GM23248 (cell line): ENCODE measurements around the gene ATIC. TPM values are rescaled to one million over a fixed set of nuclear protein-coding genes. Genes with fewer than 3 reads are reported as not detected.

ENCODE experiments used
- DNase-seq: peaks from one replicate; pipeline ENCODE4 v3.0.0-alpha.2; 2015
- H2AFZ ChIP-seq: fragments of 200-600 bp; sonication (generic); 2 replicates; pipeline ENCODE4 v1.6.1; 2016; ENCODE audit warnings: antibody characterized with exemption
- H3F3A ChIP-seq: fragments of 200-600 bp; sonication (generic); 2 replicates; pipeline ENCODE4 v1.6.1; 2016; ENCODE audit warnings: mild to moderate bottlenecking, antibody characterized with exemption, mixed run types; ENCODE audit not compliant: insufficient read depth
- H3K27ac ChIP-seq: fragments of 200-600 bp; sonication (generic); 2 replicates; pipeline ENCODE4 v1.5.1; 2016; ENCODE audit warnings: mild to moderate bottlenecking
- H3K27me3 ChIP-seq: fragments of 200-600 bp; sonication (generic); replicated peaks from 2 replicates; pipeline ENCODE4 v1.6.1; 2016; ENCODE audit warnings: mild to moderate bottlenecking; ENCODE audit not compliant: insufficient read depth
- H3K36me3 ChIP-seq: fragments of 200-600 bp; sonication (generic); 2 replicates; pipeline ENCODE4 v1.6.1; 2016; ENCODE audit warnings: low read depth, mild to moderate bottlenecking
- H3K4me1 ChIP-seq: fragments of 200-600 bp; sonication (generic); 2 replicates; pipeline ENCODE4 v1.6.1; 2016; ENCODE audit warnings: mild to moderate bottlenecking; ENCODE audit not compliant: insufficient read depth
- H3K4me2 ChIP-seq: fragments of 200-600 bp; sonication (generic); one replicate; pipeline ENCODE4 v1.6.1; 2016; ENCODE audit warnings: mild to moderate bottlenecking; ENCODE audit not compliant: unreplicated experiment
- H3K4me3 ChIP-seq: fragments of 200-600 bp; sonication (generic); 2 replicates; pipeline ENCODE4 v1.5.1; 2016; ENCODE audit warnings: mild to moderate bottlenecking
- H3K79me2 ChIP-seq: fragments of 200-600 bp; sonication (generic); 2 replicates; pipeline ENCODE4 v1.6.1; 2016; ENCODE audit warnings: mild to moderate bottlenecking; ENCODE audit not compliant: insufficient read depth
- H3K9ac ChIP-seq: fragments of 200-600 bp; sonication (generic); 2 replicates; pipeline ENCODE4 v1.6.1; 2016; ENCODE audit warnings: mild to moderate bottlenecking
- H3K9me2 ChIP-seq: fragments of 200-600 bp; sonication (generic); 2 replicates; pipeline ENCODE4 v1.6.1; 2016; ENCODE audit warnings: mixed run types, mild to moderate bottlenecking, moderate library complexity; ENCODE audit not compliant: insufficient read depth
- H3K9me3 ChIP-seq: fragments of 200-600 bp; sonication (generic); one replicate; pipeline ENCODE4 v1.6.1; 2017; ENCODE audit warnings: low read depth
- H4K20me1 ChIP-seq: fragments of 200-600 bp; sonication (generic); 2 replicates; pipeline ENCODE4 v1.6.0; 2016; ENCODE audit not compliant: insufficient read depth
- EZH2 ChIP-seq: fragments of 200-600 bp; sonication (generic); IDR thresholded peaks from 2 replicates; pipeline ENCODE4 v1.6.1; 2018; ENCODE audit warnings: antibody characterized with exemption, mild to moderate bottlenecking; ENCODE audit not compliant: insufficient read depth, poor library complexity, severe bottlenecking
- EZH2phosphoT487 ChIP-seq: fragments of 200-600 bp; sonication (generic); IDR thresholded peaks from 2 replicates; pipeline ENCODE4 v1.6.1; 2018; ENCODE audit warnings: antibody characterized with exemption, moderate library complexity, mild to moderate bottlenecking, low read depth; ENCODE audit not compliant: insufficient read depth
- WGBS, 2 experiments: methylation state at CpG; one replicate each; pipeline ENCODE4 v1.1.6; 2015 to 2017; ENCODE audit warnings: low lambda C conversion rate in 2 of 2, low coverage in 1 of 2; ENCODE audit errors: missing lambda C conversion rate in 2 of 2; 5-methylcytosine and 5-hydroxymethylcytosine counted together
- in situ Hi-C: fragments of 300-500 bp; cut with MboI; formaldehyde crosslinking; loops from 2 replicates; pipeline ENCODE4 v1.15.0; 2020
- polyA plus RNA-seq: library from polyadenylated mRNA; unstranded; fragments of >200 nt; fragmentation: Nextera tagmentation; extraction: Ambion mirVana; gene quantifications from 2 replicates; pipeline ENCODE4 v1.2.1, GENCODE V29; 2016
- total RNA-seq: library from RNA; depleted of rRNA; stranded (reverse); fragments of >200 nt; shearing (Covaris generic); gene quantifications from 2 replicates; pipeline ENCODE4 v1.2.3, GENCODE V29; 2014

ATIC gene
- total and polyA plus RNA-seq, 2 experiments from 2014 or later, result 9.4 to 68.7 TPM

DNA sequence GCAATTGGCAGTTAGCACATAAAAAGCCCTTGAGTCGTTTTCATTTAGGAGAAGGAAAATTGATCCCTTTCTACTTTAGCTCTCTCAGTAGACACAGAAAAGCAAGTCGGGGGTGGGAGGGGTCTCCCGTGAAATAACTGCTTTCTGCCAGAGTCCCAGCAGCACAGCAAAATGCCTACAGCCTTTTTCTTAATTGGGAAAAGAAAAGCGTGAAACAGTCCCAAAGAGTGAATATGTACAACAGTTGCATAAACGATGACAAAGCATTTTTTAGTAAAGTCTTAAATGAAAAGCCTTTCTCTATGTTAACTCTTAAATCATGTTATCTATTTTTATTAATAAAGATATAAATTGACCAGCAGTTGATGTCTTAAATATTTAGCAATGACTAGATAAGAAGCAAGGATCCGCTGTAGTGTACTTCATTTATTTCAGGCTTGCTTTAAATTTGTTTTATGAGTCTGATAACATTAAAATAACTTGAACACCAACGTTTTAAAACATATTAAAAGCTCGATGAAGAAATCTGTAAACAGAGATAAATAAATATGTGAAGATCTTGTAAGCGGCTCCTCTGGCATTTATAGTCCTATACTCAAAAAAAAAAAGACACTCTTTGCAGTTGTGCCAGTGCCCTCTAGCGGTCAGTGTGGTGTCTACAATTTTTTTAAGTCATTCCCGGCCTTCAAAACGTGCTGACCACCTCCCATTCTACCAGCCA, 42.3 kb upstream of the ATIC start:
- Histone ChIP-seq H3K9me2 (no peaks in the 10 kb centered on the region), H3K27ac (no peak overlapping the region), H3K9ac (0 out of 2 replicates have a peak overlapping the region, but pooled peaks have one; percentile 10), H3K4me2 (peak overlapping the region; percentile 81), H3K36me3 (no peaks in the 10 kb centered on the region), H2AFZ (peak overlapping the region; percentile 70), H3K27me3 (no peaks in the 10 kb centered on the region), H4K20me1 (no peaks in the 10 kb centered on the region), H3K79me2 (no peaks in the 10 kb centered on the region), H3F3A (no peaks in the 10 kb centered on the region), H3K9me3 (no peaks in the 10 kb centered on the region), H3K4me3 (peak overlapping the region; percentile 53), H3K4me1 (no peaks in the 10 kb centered on the region)
- WGBS, 2 experiments, result 9 to 10% methylated on average over 12 of the region's 12 CpGs
- peak; percentile 80 for DNase-seq
- in situ Hi-C loops, result loop anchor here (10.0 kb wide), 1 partner anchor 305 kb away; no protein-coding TSS in a partner anchor
- no peak for TF ChIP-seq EZH2
- no peak for TF ChIP-seq EZH2phosphoT487

DNA sequence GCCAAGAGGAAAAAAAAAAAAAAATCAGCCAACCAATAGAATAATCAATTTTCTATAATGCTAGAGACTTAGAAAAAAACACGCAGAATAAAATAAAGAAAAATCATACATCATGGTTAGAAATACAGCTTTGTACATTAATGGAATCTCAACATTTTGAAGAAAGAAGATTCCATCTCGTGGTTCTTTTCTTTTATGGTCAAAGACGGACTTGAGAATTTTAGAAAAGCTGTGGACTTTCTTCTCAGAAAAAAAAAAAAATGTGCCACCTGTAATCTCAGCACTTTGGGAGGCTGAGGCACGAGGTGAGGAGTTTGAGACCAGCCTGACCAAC, 41.8 kb upstream of the ATIC start:
- H3K4me2 ChIP-seq, result no peak overlapping the region
- H3K27ac ChIP-seq, result no peak overlapping the region

DNA sequence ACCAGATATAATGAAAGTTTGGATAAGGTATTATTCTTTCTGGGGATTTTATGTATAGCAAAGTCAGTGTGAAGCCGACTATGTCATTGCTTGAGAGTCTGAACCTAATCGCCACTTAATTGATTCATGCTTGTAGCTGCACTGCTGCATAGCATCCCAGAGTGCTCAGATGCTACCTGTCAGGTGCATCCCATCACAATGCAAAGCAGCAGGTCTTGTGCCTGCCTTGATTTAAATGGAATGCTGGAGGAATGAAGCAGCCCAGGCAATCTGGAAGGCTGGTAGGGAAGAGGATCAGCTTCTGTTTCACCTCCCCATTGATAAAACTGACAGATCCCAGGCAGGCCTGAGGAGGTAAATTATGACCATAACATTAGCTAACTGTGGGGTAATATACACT, 40.4 kb upstream of the ATIC start:
- TF ChIP-seq EZH2phosphoT487 (no peak), EZH2 (no peak)
- no peak for DNase-seq
- no peaks in the 10 kb centered on the region for H3K27me3 ChIP-seq
- no peaks in the 10 kb centered on the region for H3K36me3 ChIP-seq
- H3K9me2 ChIP-seq, result no peaks in the 10 kb centered on the region
- H3F3A ChIP-seq, result no peaks in the 10 kb centered on the region
- no peak overlapping the region for H3K9ac ChIP-seq
- H3K27ac ChIP-seq, result no peak overlapping the region
- H3K9me3 ChIP-seq, result no peaks in the 10 kb centered on the region
- H3K4me1 ChIP-seq, result no peaks in the 10 kb centered on the region
- H3K4me3 ChIP-seq, result no peak overlapping the region
- H3K79me2 ChIP-seq, result no peaks in the 10 kb centered on the region
- H3K4me2 ChIP-seq, result no peak overlapping the region
- no peak overlapping the region for H2AFZ ChIP-seq
- 93 to 95% methylated on average over 2 of the region's 2 CpGs for WGBS, 2 experiments
- in situ Hi-C loops, result no loop called here
- H4K20me1 ChIP-seq, result no peaks in the 10 kb centered on the region

More for the DNA sequence above, 41.8 kb upstream of the ATIC start:
- no peak overlapping the region for H3K9ac ChIP-seq
- no peaks in the 10 kb centered on the region for H3K4me1 ChIP-seq
- no peak for DNase-seq
- no peaks in the 10 kb centered on the region for H3K79me2 ChIP-seq
- H3K36me3 ChIP-seq, result no peaks in the 10 kb centered on the region
- in situ Hi-C loops, result no loop called here
- H3K4me3 ChIP-seq, result no peak overlapping the region
- H3K9me3 ChIP-seq, result no peaks in the 10 kb centered on the region
- TF ChIP-seq EZH2, result no peak
- no peak for TF ChIP-seq EZH2phosphoT487
- no peak overlapping the region for H2AFZ ChIP-seq
- no peaks in the 10 kb centered on the region for H3K9me2 ChIP-seq
- no peaks in the 10 kb centered on the region for H4K20me1 ChIP-seq
- H3F3A ChIP-seq, result no peaks in the 10 kb centered on the region
- 47 to 49% methylated on average over 4 of the region's 4 CpGs for WGBS, 2 experiments
- no peaks in the 10 kb centered on the region for H3K27me3 ChIP-seq

GRCh38 chr2:215272918-215273317, 38.9 kb upstream of the ATIC start:
- H2AFZ ChIP-seq, result no peak overlapping the region
- in situ Hi-C loops, result no loop called here

More at GRCh38 chr2:215272918-215273317, 38.9 kb upstream of the ATIC start:
- no peaks in the 10 kb centered on the region for H3K9me3 ChIP-seq
- no peaks in the 10 kb centered on the region for H4K20me1 ChIP-seq
- no peaks in the 10 kb centered on the region for H3K79me2 ChIP-seq
- no peaks in the 10 kb centered on the region for H3K9me2 ChIP-seq
- H3K4me3 ChIP-seq, result no peak overlapping the region
- H3K27ac ChIP-seq, result no peak overlapping the region
- H3F3A ChIP-seq, result no peaks in the 10 kb centered on the region
- no peaks in the 10 kb centered on the region for H3K4me1 ChIP-seq
- no peaks in the 10 kb centered on the region for H3K36me3 ChIP-seq
- H3K27me3 ChIP-seq, result no peaks in the 10 kb centered on the region
- DNase-seq, result no peak
- 77 to 80% methylated on average over 3 of the region's 3 CpGs for WGBS, 2 experiments
- H3K4me2 ChIP-seq, result no peak overlapping the region
- H3K9ac ChIP-seq, result no peak overlapping the region
- TF ChIP-seq EZH2phosphoT487 (no peak), EZH2 (no peak)
